Duodenal mucosa (tissue), 2 donors: Measurements from ENCODE around the gene NFKB1.

ENCODE experiments used
- H3K27ac ChIP-seq: one replicate; pipeline ENCODE4 v1.7.0; 2013; ENCODE audit warnings: low read depth, low read length
- H3K27me3 ChIP-seq, 2 donors: one replicate each; pipeline ENCODE4 v1.7.0; 2013; ENCODE audit warnings: low read length in 2 of 2, control low read depth in 1 of 2; ENCODE audit not compliant: insufficient read depth in 2 of 2, control insufficient read depth in 1 of 2
- H3K36me3 ChIP-seq, 2 donors: one replicate each; pipeline ENCODE4 v1.7.0; 2013; ENCODE audit warnings: low read length in 2 of 2, control low read depth in 1 of 2; ENCODE audit not compliant: insufficient read depth in 2 of 2, control insufficient read depth in 1 of 2
- H3K4me1 ChIP-seq, 2 donors: one replicate each; pipeline ENCODE4 v1.7.0; 2013; ENCODE audit warnings: low read length in 2 of 2, control low read depth in 1 of 2; ENCODE audit not compliant: insufficient read depth in 2 of 2, control insufficient read depth in 1 of 2
- H3K4me3 ChIP-seq, 2 donors: one replicate each; pipeline ENCODE4 v1.7.0; 2013; ENCODE audit warnings: low read length in 2 of 2, low read depth in 1 of 2
- H3K9ac ChIP-seq, 2 donors: one replicate each; pipeline ENCODE4 v1.7.0; 2013; ENCODE audit warnings: low read length in 2 of 2, low read depth in 1 of 2
- H3K9me3 ChIP-seq, 2 donors: one replicate each; pipeline ENCODE4 v1.7.0; 2013; ENCODE audit warnings: low read length in 2 of 2, control low read depth in 1 of 2; ENCODE audit not compliant: control insufficient read depth in 1 of 2

The NFKB1 gene

DNA sequence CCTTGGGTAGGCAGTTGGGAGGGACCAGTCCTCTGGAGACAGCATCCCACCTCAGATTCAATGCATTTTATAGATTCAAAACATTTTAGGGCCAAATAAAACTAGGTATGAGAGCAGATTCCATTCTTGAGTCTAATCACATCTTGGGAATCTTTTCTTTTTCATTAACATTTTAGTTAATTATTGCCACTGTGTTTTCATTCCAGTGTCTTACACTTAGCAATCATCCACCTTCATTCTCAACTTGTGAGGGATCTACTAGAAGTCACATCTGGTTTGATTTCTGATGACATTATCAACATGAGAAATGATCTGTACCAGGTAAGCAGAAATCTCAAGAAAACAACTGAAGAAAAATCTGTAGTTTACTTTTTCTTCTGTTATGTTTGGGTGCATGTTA lies 99.5 kb downstream of the NFKB1 start:
- H3K27ac ChIP-seq: no peak overlapping the region
- peaks cover 43 to 73% of the 10 kb centered on the region in 2 donors for H3K36me3 ChIP-seq
- no peaks in the 10 kb centered on the region for H3K27me3 ChIP-seq

DNA sequence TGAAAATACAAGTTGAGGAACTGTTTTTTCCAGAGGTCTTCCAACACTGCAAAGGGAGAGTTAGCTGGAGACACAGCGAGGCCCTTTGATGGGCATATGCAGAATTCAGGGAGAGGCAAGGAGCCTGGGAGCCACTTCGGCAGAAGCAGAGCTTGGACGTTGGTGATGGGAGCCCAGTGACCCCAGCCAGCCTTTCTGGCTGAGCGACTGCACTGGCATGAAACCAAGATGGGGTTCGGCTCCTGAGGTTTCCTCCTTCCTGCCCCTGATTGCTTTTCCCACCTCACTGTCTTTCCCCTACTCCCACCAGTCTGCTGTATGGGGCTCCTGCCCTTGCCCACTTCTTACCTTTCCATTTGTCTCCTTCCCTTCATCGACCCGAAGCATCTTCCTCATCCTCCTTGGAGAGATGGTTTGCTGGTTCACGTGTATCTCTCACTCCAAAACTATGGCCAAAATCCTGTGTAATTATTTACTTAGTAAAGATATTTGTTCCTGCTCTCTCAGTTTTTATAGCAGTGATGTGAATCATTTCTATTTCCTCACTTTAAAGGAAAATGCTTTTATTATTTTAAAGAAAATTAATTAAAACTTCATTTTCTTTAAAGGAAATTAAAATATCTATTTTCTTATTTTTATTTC lies 100.5 kb downstream of the NFKB1 start:
- H3K9me3 ChIP-seq: no peaks in the 10 kb centered on the region
- H3K36me3 ChIP-seq: peaks cover 43 to 70% of the 10 kb centered on the region in 2 donors
- H3K9ac ChIP-seq: no peak overlapping the region
- H3K27me3 ChIP-seq: no peaks in the 10 kb centered on the region
- no peaks in the 10 kb centered on the region for H3K4me1 ChIP-seq
- H3K27ac ChIP-seq: no peak overlapping the region
- no peak overlapping the region for H3K4me3 ChIP-seq

More for the DNA sequence above, 99.5 kb downstream of the NFKB1 start:
- H3K4me3 ChIP-seq: no peak overlapping the region
- no peak overlapping the region for H3K9ac ChIP-seq
- no peaks in the 10 kb centered on the region for H3K4me1 ChIP-seq
- no peaks in the 10 kb centered on the region for H3K9me3 ChIP-seq

DNA sequence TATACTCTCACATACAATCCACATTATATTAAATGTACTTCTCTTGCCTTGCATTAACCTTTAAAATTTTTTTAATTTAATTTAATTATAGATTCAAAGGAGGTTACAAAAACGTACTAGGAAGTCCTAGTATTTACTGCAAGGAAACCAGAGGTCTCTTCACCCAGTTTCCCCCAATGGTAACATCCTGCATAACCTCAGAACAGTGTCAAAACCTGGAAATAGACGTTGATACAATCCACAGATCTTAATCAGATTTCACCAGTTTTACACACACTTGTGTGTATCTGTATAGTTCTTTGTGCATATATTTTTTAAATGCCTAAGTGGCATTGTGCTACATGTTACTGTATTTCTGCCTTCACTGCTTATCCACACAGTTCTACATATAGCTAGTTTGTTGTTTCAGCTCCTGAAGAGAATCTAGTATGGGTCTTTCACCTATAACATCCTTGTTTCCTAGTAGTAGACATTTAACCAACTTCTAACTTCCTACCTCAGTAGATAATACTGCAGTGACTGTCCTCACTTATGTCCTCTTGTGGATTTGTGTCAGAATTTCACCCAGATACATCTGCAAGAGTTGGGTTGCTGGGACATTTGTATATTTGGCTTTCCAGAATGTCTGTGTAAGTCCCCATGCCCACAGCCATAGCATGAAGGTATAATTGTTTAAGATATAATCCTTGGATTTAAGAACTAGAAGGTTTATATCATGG lies 103.2 kb downstream of the NFKB1 start:
- H3K9ac ChIP-seq: no peak overlapping the region
- no peak overlapping the region for H3K27ac ChIP-seq
- peaks cover 28 to 65% of the 10 kb centered on the region in 2 donors for H3K36me3 ChIP-seq
- H3K27me3 ChIP-seq: no peaks in the 10 kb centered on the region
- H3K4me3 ChIP-seq: no peak overlapping the region
- H3K9me3 ChIP-seq: no peaks in the 10 kb centered on the region
- H3K4me1 ChIP-seq: no peaks in the 10 kb centered on the region

DNA sequence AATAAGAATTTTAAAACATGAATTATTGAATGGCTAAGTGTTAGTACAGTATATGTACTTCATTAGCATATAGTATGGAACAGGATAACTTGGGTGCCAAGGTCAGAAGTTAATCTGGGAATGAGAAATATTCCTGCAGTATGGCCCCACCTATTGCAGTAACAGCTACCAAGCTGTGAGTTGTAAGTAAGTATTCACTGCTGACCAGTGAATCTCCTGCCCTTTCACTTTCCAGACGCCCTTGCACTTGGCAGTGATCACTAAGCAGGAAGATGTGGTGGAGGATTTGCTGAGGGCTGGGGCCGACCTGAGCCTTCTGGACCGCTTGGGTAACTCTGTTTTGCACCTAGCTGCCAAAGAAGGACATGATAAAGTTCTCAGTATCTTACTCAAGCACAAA lies 105.1 kb downstream of the NFKB1 start:
- Histone ChIP-seq H3K27ac (no peak overlapping the region), H3K27me3 (no peaks in the 10 kb centered on the region), H3K36me3 (peaks cover 18 to 64% of the 10 kb centered on the region in 2 donors), H3K9me3 (no peaks in the 10 kb centered on the region), H3K9ac (no peak overlapping the region), H3K4me1 (no peaks in the 10 kb centered on the region), H3K4me3 (no peak overlapping the region)

DNA sequence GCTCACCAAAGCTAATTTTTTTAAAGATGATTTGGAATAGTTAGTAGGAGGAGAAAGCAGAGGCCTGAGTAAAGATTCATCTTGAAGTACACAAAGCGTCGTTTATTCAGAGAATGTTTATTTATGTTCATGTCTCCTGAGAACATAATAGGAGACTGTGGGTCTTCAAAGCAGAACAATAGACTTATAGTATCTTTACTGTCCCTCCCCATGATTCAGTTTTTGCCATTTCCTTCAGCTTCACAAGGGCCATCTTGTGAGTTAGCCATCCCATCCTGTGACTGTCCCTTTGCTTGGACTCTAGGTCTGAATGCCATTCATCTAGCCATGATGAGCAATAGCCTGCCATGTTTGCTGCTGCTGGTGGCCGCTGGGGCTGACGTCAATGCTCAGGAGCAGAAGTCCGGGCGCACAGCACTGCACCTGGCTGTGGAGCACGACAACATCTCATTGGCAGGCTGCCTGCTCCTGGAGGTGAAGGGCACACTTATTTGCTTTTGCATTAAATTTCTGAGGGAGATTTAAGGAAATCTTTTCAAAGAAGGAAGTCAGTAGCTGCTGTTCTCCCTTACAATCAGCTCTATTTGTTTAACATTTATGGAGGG lies 105.8 kb downstream of the NFKB1 start:
- Histone ChIP-seq H3K4me1 (no peaks in the 10 kb centered on the region), H3K27me3 (no peaks in the 10 kb centered on the region), H3K27ac (no peak overlapping the region), H3K36me3 (peaks cover 22 to 64% of the 10 kb centered on the region in 2 donors), H3K9me3 (no peaks in the 10 kb centered on the region), H3K4me3 (no peak overlapping the region), H3K9ac (no peak overlapping the region)

DNA sequence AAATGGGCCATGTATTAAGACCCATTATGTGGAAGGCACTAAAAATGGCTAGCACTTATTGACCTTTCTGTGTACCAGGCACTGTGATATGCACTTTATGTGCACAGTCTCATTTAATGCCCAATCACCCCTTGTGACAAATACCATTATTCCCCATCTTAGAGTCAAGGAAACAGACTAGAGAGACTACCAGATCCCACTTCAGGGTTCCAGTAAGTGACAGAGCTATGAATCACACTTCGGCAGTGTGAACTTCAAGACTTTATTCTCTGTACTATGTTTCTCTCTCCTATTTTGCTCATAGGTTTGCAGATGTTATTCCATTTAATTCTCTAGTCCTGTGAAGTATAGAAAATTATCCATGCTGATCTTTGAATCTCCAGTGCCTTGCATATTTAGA lies 107.0 kb downstream of the NFKB1 start:
- H3K36me3 ChIP-seq: peaks cover 32 to 70% of the 10 kb centered on the region in 2 donors
- no peaks in the 10 kb centered on the region for H3K27me3 ChIP-seq
- no peaks in the 10 kb centered on the region for H3K9me3 ChIP-seq
- H3K4me1 ChIP-seq: peaks cover 0 to 8% of the 10 kb centered on the region in 2 donors
- H3K4me3 ChIP-seq: no peak overlapping the region
- H3K9ac ChIP-seq: no peak overlapping the region
- H3K27ac ChIP-seq: no peak overlapping the region

DNA sequence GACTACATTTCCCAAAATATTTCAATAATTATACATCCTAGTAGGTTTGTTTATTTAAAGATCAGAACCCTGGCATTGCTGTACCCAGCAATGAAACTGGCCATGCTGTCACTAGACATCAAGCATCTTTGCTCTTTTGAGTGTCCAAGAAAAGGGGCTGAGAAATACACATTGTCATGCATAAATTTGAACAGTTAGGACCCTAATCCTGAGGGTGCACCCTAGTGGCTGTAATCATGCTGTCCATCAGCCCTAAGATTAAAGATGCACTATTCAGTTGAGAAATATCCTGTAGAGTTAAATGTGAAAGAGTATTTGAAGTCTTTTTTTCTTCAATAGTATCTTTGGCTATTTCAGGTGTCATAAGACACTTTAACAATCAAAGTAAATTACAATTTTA lies 108.8 kb downstream of the NFKB1 start:
- Histone ChIP-seq H3K27ac (no peak overlapping the region), H3K4me3 (no peak overlapping the region), H3K9ac (no peak overlapping the region), H3K9me3 (no peaks in the 10 kb centered on the region), H3K36me3 (peaks cover 39 to 81% of the 10 kb centered on the region in 2 donors), H3K4me1 (peaks cover 0 to 8% of the 10 kb centered on the region in 2 donors), H3K27me3 (no peaks in the 10 kb centered on the region)

DNA sequence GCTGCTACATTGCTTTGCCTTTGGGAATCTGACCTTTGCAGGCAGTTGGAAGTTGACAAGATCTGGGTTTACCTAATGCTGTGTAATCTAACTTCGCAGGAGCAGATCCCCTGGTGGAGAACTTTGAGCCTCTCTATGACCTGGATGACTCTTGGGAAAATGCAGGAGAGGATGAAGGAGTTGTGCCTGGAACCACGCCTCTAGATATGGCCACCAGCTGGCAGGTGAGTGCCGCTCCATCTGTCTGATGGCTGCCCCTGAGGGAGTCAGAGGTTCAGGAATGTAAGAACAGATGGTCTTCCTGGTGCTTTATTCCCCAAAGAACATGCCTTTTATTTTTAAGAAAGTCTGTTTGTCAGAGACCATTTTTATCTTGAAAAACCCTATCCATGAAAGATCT lies 109.3 kb downstream of the NFKB1 start:
- H3K4me3 ChIP-seq: no peak overlapping the region
- H3K4me1 ChIP-seq: peaks cover 0 to 8% of the 10 kb centered on the region in 2 donors
- H3K9ac ChIP-seq: no peak overlapping the region
- no peak overlapping the region for H3K27ac ChIP-seq
- no peaks in the 10 kb centered on the region for H3K27me3 ChIP-seq
- no peaks in the 10 kb centered on the region for H3K9me3 ChIP-seq
- peaks cover 42 to 80% of the 10 kb centered on the region in 2 donors for H3K36me3 ChIP-seq

DNA sequence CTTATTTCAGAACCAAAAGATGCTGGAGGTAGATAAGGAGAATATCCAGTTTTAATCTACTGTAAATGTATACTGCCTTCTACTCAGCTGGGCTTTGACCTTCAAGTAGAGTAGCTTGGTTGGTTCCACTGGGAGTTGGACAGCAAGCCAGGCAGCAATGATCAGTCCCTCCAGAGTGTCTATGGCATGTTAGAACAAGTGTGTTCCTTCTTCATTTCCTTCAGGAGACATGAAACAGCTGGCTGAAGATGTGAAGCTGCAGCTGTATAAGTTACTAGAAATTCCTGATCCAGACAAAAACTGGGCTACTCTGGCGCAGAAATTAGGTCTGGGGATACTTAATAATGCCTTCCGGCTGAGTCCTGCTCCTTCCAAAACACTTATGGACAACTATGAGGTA lies 111.1 kb downstream of the NFKB1 start:
- Histone ChIP-seq H3K4me1 (peaks cover 0 to 8% of the 10 kb centered on the region in 2 donors), H3K9me3 (no peaks in the 10 kb centered on the region), H3K36me3 (peaks cover 55 to 80% of the 10 kb centered on the region in 2 donors), H3K27me3 (no peaks in the 10 kb centered on the region), H3K4me3 (no peak overlapping the region), H3K27ac (no peak overlapping the region), H3K9ac (no peak overlapping the region)

DNA sequence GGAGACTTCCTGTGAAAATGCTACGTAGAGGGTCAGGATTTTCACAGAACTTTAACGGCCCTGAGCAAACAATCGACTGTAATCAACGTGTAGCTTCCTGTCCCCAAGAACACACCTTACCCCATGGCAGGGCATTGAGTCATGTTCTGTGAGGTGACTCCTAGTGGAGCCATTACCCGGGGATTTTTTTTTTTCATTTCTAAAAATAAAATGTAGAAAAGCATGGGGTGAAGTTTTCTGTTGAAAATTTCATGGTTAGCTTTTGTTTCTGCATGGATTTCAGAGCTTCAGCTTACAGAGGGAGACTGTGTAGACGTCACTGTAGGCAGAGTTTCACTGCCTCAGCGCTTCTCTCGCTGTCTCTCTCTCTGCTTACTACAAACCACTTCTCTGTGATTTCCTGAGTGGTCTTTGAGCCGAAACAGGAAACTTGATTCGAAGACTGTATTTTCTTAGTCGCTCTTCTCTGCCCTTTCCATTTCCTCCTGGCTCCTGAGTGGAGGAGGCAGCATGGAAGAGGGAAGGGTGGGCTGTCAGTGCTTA lies 111.7 kb downstream of the NFKB1 start:
- no peak overlapping the region for H3K4me3 ChIP-seq
- H3K9ac ChIP-seq: peak overlapping the region in 1 of 2 donors; percentile 27
- no peaks in the 10 kb centered on the region for H3K9me3 ChIP-seq
- H3K27me3 ChIP-seq: no peaks in the 10 kb centered on the region
- peaks cover 0 to 8% of the 10 kb centered on the region in 2 donors for H3K4me1 ChIP-seq
- peaks cover 50 to 76% of the 10 kb centered on the region in 2 donors for H3K36me3 ChIP-seq
- no peak overlapping the region for H3K27ac ChIP-seq
